ENCODE results near the gene ZNF217.
"Not testable (repeated sequence)": the region's sequence is repeated elsewhere in the genome, so short reads cannot be mapped to it uniquely, and the experiment has no call there.

ZNF217 gene

DNA sequence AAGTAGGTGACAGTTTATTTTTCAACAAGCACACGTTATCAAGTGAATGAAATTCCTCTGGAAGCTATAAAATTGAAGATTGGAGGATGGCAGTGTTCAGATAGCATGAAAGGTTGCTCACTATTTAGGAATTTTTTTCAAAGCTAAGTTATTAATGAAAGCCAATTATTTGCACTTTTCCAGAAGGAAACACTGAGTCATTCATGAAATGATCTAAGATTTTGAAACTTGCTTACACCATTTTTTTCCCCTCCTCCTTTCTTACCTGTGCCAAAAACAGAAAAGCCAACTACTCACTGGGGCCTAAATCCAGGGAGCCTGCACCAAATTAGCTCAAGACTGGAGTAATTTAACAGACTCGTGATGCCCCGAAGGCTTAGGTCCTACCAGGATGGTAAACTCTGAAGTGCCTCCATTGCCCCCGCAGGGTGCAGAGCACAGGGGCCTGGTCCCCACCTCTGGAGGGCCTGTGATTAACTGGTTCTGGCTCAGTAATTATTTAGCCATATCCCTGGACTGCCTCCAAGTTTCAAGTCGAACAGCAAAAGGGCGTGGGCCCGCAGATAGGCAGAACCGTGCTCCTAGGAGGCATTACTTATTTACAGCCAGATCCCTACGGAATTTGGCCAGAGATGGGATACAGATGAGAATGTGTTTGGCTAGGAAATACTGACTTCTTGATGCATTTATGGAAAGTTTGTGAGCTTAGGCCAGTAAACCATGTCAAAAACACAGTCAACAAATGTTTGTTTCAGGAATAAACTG is 28.0 kb upstream of the ZNF217 start:
- DNase-seq: no peak

DNA sequence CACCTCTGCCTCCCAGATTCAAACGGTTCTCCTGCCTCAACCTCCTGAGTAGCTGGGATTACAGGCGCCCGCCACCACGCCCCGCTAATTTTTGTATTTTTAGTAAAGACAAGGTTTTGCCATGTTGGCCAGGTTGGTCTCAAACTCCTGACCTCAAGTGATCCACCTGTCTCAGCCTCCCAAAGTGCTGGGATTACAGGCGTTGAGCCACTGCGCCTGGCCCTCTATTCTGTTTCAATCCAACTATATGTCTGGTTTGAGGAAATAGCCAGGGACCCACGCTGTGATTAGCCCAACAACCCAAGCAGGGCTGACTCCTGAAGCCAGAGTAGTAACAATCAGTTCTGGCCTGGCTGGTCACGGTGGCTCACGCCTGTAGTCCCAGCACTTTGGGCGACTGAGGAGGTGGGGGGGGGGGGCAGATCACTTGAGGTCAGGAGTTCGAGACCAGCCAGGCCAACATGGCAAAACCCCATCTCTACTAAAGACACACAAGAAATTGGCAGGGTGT is 24.9 kb upstream of the ZNF217 start:
- not testable (repeated sequence) for DNase-seq

DNA sequence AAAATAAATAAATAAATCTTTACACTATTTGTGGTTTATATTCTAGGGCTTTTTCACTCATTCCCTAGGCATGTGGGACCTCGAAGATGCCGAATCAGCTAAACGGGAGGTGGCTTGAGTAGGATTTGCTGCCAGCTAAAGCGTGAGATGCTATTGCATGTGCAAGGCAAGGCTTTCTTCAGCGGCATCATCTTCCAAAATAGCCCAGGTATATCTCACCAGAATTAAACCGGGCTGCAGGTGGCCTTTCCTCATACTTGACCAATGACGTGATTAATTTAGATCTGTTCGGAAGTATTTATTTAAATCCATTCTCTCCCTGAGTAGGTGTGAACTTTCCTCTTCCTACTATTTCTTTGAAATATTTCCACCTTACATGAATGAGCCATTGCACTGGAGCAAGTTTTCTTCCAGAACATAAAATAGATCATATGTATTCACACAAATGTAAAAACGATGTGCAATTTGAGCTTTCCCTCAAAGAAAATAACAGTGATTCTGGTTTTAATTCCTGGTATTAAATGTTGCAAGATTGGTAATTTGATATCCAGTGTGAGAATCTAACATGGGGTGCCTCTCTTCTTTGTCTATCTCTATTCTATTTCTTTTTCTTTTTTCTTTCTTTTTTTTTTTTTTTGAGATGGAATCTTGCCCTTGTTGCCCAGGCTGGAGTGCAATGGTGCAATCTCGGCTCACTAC is 24.3 kb upstream of the ZNF217 start:
- no peak for DNase-seq

DNA sequence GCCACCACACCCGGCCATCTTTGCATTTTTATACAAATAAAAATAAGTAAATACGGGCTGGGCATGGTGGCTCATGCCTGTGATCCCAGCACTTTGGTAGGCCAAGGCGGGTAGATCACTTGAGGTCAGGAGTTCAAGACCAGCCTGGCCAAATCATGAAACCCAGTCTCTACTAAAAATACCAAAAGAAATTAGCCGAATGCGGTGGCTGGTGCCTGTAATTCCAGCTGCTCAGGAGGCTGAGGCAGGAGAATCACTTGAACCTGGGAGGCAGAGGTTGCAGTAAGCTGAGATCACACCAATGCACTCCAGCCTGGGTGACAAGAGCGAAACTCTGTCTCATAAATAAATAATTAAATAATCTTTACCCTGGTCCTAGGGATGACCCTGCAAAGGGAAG is 22.9 kb upstream of the ZNF217 start:
- not testable (repeated sequence) for DNase-seq

DNA sequence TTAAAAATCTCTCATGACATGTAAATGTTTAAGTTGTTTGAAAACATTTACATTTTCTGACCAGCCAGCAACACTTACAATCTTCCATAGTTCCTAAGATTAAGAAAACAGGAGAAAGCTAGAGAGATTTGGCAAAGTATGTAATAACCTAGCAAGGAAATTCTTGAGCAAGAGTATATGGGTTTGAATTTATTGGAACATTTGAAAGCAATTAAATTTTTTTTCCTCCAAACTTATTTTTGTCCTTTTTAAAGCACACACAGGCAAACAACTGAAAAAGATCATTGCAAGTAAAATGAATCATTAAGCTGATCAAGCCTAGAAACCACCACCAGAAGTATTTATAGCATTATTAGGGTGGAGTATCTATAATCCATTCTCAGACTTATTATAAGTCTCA is 20.1 kb upstream of the ZNF217 start:
- no peak for DNase-seq

DNA sequence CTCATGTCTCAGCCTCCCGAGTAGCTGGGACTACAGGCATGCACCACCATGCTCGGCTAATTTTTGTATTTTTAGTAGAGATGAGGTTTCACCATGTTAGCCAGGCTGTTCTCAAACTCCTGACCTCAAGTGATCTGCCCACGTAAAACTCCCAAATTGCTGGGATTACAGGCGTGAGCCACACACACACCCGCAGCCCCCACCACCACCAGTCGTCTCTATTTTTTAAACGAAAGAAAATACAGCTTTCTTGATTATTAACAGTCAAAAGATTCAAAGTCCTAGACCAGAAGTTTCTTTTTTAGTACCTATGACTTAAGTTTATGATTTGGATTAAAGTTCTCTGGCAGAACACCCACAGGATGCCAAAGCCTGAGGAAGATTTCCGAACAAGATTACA is 18.6 kb upstream of the ZNF217 start:
- not testable (repeated sequence) for DNase-seq

DNA sequence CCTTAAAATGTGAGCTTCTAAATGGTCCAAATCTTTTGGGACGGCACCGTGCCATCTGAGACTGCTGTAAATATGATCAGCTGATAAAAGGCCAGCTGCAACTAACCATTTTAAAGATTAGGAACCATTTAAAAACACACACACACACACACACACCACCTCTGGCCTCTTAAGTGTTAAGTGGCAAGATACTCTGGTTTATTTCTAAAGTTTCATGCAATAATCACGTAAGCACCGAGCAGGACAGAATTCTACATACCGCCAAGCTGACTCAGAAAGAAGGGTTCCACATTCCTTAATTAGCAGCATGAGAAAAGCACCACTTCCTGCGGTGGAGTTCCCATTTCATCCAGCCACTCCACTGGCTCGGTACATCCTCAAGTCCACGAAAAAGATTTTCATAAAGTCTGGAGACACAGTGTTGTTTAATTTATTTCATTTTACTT is 17.8 kb upstream of the ZNF217 start:
- DNase-seq: no peak

DNA sequence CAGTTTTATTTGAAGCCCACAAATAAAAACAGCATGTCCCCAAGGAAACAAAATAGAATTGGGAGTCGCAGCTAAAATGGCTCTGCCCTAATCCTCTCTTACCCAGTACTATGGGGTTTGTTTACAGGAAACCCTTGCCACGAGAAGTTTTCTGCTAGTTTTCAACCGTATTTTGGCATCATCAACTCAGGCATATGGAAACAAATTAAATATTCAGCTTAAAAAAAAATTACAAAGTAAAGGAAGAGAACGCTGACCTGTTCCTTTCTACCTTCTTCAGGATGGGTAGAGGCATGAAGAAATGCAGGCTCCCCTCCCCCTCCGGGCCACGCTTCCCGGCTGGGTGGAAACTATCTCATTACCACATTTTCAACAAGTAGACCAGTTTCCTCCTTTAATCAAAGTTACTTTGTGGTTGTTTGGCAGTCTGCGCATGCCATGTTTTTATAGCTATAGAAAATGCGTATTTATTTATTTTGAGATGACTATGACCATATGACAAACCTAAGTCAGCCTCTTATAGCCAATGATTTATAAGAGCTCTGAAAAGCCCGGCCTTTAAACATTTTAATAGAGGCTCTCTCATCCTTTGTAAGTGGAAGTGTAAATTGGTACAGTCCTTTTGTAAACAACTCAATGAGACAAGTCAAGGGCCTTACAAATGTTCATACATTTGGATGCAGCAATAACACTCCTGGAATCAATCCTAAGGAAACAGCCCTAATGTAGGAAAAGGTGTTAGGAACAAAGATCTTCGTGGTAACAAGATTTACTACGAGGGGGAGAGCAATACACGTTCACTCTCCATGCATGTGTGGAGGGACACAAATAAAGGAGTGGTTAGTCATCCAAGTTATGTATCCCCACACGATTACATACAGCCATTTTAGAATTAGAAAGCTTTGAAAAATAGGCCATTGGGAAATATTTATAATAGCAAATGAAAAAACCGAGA is 16.1 kb upstream of the ZNF217 start:
- DNase-seq: peak; percentile 61

DNA sequence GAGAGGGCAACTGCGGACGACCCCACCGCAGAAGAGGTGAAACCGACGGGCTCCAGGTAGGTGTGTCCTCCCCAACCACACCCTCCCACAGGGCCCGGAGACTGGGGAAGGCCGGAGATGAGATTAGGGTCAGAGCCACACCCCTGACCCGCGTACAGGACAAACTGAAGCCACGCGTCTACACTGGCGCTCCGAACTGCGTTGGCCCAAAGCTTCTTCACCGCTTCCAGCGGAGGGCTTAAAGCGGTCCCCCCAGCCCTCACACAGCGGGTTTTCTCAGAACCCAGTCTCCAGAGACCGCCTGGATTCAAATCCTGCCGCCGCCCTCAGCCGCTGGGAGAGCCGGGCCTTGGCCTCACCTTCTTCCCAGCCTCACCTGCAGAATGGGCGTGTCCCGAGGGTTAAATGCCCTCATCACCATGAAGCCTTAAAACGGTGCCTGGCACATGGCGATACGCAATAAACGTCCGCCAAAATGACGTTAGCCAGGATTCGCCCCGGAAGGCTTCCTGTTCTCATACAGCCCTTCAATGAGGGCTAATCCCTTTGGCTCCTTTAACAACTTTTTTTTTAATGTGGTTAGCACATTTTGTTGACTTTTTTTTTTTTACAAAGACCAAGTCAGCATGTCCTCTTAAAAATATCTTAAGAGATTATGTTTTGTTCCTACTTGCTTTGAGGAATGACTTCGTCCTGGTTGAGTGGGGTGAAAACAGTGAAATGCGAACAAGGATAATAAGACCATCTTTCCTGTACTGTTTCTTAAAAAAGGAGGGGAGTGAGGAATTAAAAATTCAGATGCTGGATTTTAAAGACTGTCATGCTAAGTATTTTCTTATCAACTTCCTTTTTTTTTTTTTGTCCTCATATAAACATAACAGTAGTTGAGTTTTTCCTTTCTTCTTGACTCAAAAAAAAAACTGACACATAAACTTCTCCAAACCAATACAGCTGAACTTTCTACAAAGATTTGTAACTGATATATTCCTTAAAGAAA is 15.1 kb upstream of the ZNF217 start:
- no peak for DNase-seq

DNA sequence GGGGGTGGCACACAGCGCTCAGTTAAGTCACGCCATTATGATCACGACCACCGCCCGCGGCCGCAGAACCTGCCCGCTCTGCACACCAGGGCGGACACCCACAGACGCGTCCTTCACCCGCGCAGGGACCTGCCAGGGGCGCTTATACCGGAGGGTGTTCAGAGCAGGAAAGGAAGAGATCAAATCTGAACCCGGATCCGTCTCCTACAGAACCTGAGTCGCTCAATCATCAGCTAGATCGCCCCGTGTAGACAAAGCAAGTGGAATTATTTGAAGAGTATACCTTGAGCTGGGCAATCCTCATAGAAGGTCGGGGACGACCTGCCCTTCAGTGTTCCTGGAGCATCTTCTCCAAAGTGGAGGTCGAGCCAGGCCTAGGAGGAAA is 14.4 kb upstream of the ZNF217 start:
- no peak for DNase-seq

DNA sequence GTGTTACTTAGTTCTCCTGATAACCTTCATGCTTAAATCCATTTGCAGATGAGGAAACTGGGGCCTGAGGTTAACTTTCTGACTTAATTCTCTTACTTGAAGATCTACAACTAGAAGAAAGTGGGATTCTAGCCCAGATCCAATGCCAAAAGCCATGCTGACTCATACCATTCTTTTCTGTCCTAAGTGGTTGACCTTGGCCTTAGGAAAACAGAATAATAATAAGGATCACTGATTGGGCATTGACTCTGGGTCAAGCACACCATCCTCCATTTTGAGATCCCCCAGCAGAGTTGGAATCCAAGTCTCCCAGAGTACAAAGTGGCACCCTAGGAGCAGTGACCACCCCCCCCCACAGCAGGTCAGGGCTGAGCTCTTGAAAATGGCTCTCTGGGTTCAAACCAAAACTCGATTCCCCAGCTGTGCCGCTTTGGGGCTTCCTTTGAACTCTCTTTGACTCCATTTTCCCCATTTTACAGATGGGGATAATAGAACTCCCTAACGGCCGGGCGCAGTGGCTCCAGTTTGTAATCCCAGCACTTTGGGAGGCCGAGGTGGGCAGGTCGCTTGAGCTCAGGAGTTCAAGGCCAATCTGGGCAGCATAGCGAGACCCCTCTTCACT is 12.8 kb upstream of the ZNF217 start:
- DNase-seq: no peak

DNA sequence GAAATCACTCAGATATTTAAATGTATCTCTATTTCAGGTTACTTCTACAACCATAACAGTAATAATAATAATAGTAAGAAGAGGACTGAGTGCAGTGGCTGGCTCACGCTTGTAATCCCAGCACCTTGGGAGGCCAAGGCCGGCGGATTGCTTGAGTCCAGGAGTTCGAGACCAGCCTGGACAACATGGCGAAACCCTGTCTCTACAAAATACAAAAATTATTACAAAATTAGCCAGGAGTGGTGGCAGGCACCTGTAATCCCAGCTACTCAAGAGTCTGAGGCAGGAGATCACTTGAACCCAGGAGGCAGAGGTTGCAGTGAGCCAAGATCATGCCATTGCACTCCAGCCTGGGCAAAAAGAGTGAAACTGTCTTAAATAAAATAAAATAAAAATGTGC is 11.8 kb upstream of the ZNF217 start:
- not testable (repeated sequence) for DNase-seq

DNA sequence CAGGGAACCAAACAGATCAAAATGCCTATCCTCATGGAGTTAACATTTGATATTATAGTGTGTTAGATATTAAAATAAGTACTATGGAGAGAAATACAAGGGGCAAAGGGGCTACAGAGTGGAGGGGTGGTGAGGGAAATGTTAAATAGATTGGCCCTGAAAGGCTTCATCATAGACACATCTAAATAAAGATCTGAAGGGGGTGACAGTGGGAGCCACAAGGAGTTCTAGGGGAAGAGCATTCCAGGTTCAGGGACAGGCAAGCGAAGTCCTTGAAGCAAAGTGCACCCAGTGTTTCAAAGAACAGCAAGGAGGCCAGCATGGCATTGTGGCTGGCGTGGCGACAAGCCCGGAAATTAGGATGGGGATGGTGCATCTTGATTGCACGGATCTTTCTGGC is 11.2 kb upstream of the ZNF217 start:
- not testable (repeated sequence) for DNase-seq

DNA sequence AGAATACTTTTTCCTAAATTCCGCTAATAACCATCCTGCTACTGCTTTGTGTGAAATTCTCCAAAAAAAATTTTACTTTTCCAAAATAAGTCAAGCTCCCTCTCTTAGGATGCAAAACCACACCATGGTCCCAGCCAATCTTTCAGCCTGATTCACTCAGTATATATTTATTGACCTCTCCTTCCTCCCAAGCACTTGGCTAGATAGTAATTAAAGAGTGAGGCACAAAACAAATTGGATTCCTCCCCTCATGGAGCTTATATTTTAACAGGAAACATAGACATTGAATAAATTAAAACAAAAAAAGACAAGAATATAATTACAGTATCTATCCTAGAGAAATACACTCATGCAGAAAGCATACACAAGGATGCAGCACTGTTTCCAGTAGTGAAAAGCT is 9.0 kb upstream of the ZNF217 start:
- no peak for DNase-seq

DNA sequence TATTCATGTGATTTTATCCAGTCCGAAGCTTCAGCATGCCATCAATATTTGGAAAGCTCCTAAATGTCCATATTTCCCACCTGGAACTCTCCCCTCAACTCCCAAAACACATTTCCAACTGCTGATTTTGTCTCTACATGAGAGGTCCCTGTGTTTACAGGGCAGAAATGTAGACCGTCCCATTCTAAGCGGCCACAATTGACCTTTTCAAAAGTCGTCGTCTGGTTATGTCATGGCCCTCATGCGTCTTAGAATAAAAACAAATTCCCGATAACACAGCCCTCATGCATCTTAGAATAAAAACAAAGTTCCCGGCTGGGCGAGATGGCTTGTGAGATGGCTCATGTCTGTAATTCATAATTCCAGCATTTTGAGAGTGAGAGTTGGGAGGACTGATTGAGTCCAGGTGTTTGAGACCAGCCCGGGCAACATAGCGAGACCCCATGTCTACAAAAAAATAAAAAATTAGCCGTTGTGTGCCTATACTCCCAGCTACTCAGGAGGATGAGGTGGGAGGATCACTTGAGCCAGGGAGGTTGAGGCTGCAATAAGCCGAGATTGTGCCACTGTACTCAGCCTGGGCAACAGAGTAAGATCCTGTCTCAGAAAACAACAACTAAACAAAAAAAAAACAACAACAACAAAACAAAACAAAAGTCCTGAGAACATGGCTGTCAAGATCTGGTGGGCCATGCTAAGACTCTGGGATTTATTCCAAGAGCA is 6.4 kb upstream of the ZNF217 start:
- DNase-seq: no peak

DNA sequence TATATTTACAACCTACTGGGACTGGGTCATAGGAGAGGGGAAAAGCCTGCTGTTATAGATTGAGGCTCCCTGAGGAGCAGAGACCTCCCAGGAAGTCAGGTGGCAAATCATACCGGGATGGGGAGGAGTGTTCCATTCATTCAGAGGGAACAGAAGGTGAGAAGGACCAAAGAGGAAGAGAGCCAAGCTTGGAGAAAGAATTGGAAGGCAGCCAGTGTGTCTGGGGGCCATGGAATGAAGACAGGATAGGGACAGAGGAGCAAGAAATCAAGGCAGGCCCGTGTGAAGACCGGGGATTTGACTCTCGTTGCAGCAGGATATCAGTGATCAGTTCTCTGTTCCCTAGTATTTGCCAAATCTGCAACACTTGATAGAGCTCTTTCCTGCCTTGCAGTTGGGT is 5.7 kb upstream of the ZNF217 start:
- DNase-seq: no peak

DNA sequence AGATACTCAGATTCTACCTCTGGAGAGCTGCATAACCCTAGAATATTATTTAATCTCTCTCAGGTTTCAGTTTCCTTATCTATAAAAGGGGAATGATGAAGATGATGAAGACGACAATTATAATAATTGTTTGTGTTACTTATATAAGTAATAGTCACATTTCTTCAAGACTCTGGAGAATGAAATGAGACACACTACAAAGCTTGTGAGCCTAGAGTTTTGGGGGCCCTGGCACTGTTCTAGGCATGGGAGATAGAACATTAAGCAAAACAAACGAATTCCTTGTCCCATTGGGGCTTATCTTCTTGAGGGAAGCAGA is 5.4 kb upstream of the ZNF217 start:
- DNase-seq: no peak

DNA sequence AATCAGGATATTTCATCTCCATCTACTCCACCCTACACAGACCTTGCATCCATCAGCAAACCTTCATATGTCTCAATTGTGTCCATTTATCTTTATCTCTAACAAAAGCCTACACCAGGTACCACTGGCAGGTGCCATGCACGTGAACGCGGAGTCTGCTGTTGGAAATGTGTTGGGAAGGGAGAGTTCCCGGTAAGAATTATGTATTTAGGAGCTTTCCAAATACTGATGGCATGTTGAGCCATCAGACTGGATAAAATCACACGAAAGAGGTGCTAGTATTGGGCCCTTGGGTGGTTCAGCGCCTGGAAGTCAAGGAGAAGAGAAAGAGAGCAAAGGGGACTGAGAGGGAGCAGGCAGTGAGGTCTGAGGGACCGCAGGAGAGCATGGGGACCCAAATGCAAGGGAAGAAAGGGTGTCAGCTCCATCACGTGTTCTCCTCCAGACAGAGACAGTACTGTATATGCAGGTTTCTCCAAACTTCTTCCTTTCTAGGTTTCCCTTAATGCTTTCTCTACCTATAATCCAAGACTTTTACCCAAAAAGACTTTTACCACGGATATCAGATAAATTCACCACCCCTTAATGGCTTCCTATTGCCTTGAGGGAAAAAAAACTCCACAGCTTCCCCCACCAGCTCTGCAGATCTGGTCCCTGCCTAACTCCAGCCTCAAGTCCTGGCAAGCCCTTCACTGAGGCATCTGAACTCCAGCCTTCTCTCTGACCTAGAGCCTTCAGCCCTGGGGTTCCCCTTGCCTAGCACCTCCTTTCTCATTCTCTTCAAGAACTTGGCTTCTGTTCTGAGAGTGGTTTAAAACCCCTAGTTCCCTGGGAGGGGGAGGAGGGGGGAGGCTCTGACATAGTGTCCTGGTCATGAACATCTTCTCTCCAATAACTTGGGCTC is 4.8 kb upstream of the ZNF217 start:
- DNase-seq: no peak

DNA sequence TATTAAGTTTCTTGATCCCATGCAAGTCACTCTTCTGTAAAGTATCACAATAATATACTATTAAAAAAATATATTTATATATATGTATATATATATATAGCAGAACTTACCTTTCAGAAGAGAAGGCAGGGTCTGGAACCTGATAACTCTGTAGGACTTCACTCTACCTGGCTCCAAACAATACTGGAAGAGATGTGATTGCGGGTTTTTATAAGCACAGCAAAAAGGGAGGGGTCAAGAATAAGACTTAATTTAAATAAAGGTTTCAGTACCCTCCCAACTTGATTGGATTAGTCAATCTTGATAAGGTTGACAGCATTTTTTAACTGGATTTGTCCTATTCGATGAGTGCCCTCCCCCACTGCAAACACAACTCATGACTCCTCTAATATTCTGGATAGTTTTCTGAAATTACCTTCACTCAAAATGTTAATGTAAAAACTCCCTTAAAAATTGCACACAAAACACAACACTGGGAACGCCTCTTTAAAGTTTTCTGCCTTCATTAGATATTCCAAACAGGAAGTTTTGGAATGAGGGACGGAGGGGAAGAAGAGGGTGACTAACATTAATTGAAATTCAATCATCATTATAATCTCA is 4.0 kb upstream of the ZNF217 start:
- no peak for DNase-seq
